Measurements from ENCODE around the gene ODF2L.
"Not testable (repeated sequence)": the region's sequence is repeated elsewhere in the genome, so short reads cannot be mapped to it uniquely, and the experiment has no call there.

Gene ODF2L

GRCh38 chr1:86382878-86383277 lies 13.2 kb downstream of the ODF2L start:
- DNase-seq: no peak

- no peak for DNase-seq
Measured at GRCh38 chr1:86381223-86381622, 14.9 kb downstream of the ODF2L start.

- DNase-seq: no peak
Measured at GRCh38 chr1:86380257-86380861, 15.8 kb downstream of the ODF2L start.

- no peak for DNase-seq
Measured at GRCh38 chr1:86378813-86379212, 17.3 kb downstream of the ODF2L start.

- DNase-seq: no peak
Measured at GRCh38 chr1:86377341-86377740, 18.8 kb downstream of the ODF2L start.

- DNase-seq: no peak
Measured at GRCh38 chr1:86375688-86376087, 20.4 kb downstream of the ODF2L start.

GRCh38 chr1:86370601-86371022 lies 25.5 kb downstream of the ODF2L start:
- DNase-seq: no peak

- DNase-seq: no peak
Measured at GRCh38 chr1:86365896-86366295, 30.2 kb downstream of the ODF2L start.

- no peak for DNase-seq
Measured at GRCh38 chr1:86362807-86363206, 33.3 kb downstream of the ODF2L start.

- DNase-seq: no peak
Measured at GRCh38 chr1:86357796-86358195, 38.3 kb downstream of the ODF2L start.

- DNase-seq: no peak
Measured at GRCh38 chr1:86356247-86356646, 39.9 kb downstream of the ODF2L start.

GRCh38 chr1:86352086-86352485 lies 44.0 kb downstream of the ODF2L start:
- no peak for DNase-seq

GRCh38 chr1:86350230-86350629 lies 45.9 kb downstream of the ODF2L start:
- not testable (repeated sequence) for DNase-seq

- no peak for DNase-seq
Measured at GRCh38 chr1:86346388-86346787, 49.7 kb downstream of the ODF2L start.

GRCh38 chr1:86345042-86345441 lies 51.1 kb downstream of the ODF2L start:
- no peak for DNase-seq

- no peak for DNase-seq
Measured at GRCh38 chr1:86339906-86340305, 56.2 kb downstream of the ODF2L start.

- DNase-seq: no peak
Measured at GRCh38 chr1:86339014-86339812, 56.9 kb downstream of the ODF2L start.

- DNase-seq: no peak
Measured at GRCh38 chr1:86335916-86336315, 60.2 kb downstream of the ODF2L start.

- DNase-seq: no peak
Measured at GRCh38 chr1:86325264-86325663, 70.9 kb downstream of the ODF2L start.

GRCh38 chr1:86324130-86324822 lies 71.8 kb downstream of the ODF2L start:
- DNase-seq: no peak

- DNase-seq: no peak
Measured at GRCh38 chr1:86322241-86322640, 73.9 kb downstream of the ODF2L start.

GRCh38 chr1:86318436-86318835 lies 77.7 kb downstream of the ODF2L start:
- no peak for DNase-seq

GRCh38 chr1:86317926-86318325 lies 78.2 kb downstream of the ODF2L start:
- no peak for DNase-seq

GRCh38 chr1:86305731-86306130 lies 90.4 kb downstream of the ODF2L start:
- no peak for DNase-seq
